Aorta (tissue), 5 donors: ENCODE results near the gene ANKRD33B. TPM values are rescaled to one million over a fixed set of nuclear protein-coding genes. Genes with fewer than 3 reads are reported as not detected.

Experiments
- ATAC-seq: fragments of 200-7000 bp; cut with Tn5 transposase; one replicate; pipeline ENCODE4 v1.9.1; 2022; ENCODE audit warnings: moderate library complexity; ENCODE audit not compliant: low FRiP score
- DNase-seq, 2 donors: peaks; one replicate each; pipeline ENCODE4 v3.0.0-alpha.2; 2020
- H3K27ac ChIP-seq, 2 donors: one replicate each; pipeline ENCODE4 v1.5.1; 2013; ENCODE audit warnings: low read length in 2 of 2, mild to moderate bottlenecking in 2 of 2, moderate library complexity in 2 of 2, control low read depth in 1 of 2, inconsistent platforms in 1 of 2, low read depth in 1 of 2
- H3K27me3 ChIP-seq, 2 donors: one replicate each; pipeline ENCODE4 v1.6.1; 2013; ENCODE audit warnings: control low read depth in 1 of 2, low read length in 1 of 2, mild to moderate bottlenecking in 1 of 2, moderate library complexity in 1 of 2; ENCODE audit not compliant: insufficient read depth in 2 of 2, control insufficient read depth in 1 of 2
- H3K36me3 ChIP-seq, 2 donors: one replicate each; pipeline ENCODE4 v1.6.1; 2013; ENCODE audit warnings: control low read depth in 1 of 2, low read length in 1 of 2, mild to moderate bottlenecking in 1 of 2; ENCODE audit not compliant: insufficient read depth in 2 of 2, control insufficient read depth in 1 of 2
- H3K4me1 ChIP-seq, 2 donors: one replicate each; pipeline ENCODE4 v1.6.1; 2013; ENCODE audit warnings: low read length in 2 of 2, control low read depth in 1 of 2, mild to moderate bottlenecking in 1 of 2, moderate library complexity in 1 of 2; ENCODE audit not compliant: insufficient read depth in 2 of 2, control insufficient read depth in 1 of 2
- H3K4me3 ChIP-seq, 2 donors: one replicate each; pipeline ENCODE4 v1.5.1; 2013; ENCODE audit warnings: low read length in 2 of 2, control low read depth in 1 of 2, mild to moderate bottlenecking in 1 of 2
- H3K9me3 ChIP-seq: one replicate; pipeline ENCODE4 v1.6.1; 2013; ENCODE audit warnings: mild to moderate bottlenecking, low read length; ENCODE audit not compliant: control insufficient read depth
- WGBS, 2 donors: extraction: QIAGEN DNeasy Blood & Tissue Kit; methylation state at CpG; one replicate each; pipeline ENCODE4 v1.1.7; 2013; 5-methylcytosine and 5-hydroxymethylcytosine counted together
- intact Hi-C, 2 donors: fragments of 100-400 bp; cut with DNase I; formaldehyde crosslinking; loops; one replicate each; pipeline versions ENCODE4 v1.14.2 to v1.15.0; 2022
- polyA plus RNA-seq, 2 donors: library from polyadenylated mRNA; stranded (reverse); fragments of 200-250 nt; gene quantifications; one replicate each; pipeline ENCODE4 v1.2.3, GENCODE V29; 2013
- total RNA-seq, 2 donors: library from RNA; stranded (reverse); fragmentation: NEBNext Ultra II Directional; extraction: Animal tissue kit (Norgen Biotek cat#: 25700); gene quantifications; one replicate each; pipeline ENCODE4 v1.2.1, GENCODE V29; 2021
- donor health status: healthy with polysubstance abuse.
- donor health status: Bipolar disorder and iron deficiency.
- donor health status: DM: no; HTN: no; CAD: no.
- donor health status: DM: no; HTN: no; CAD: no.
- donor health status: DM: yes; HTN: yes; CAD: no.

The ANKRD33B gene
- total and polyA plus RNA-seq, 4 donors, result 0.75 to 4.9 (median 3.3) TPM

DNA sequence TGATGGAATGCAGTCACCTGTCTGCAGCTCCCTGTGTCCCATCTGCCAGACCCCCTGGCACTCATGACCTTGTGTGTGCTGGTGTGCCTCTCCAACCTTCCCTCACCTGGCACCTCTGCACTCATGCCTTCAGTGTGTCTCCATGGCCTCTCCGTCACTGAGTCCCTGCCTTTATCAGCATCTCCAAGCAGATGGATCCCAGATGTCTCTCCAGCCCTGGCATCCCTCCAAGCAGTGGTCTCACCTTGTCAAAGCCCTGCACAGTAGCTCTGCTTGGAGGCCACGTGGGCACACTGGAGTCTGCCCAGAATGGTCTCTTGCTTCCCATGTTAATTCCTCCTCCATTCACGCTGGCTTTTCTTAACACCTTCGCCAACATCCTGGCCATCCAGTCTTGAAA is 112.4 kb downstream of the ANKRD33B start:
- no peak for ATAC-seq
- Histone ChIP-seq H3K9me3 (peaks cover 4% of the 10 kb centered on the region), H3K36me3 (peaks cover 5 to 17% of the 10 kb centered on the region in 2 donors), H3K27ac (no peak overlapping the region), H3K27me3 (no peaks in the 10 kb centered on the region), H3K4me1 (no peaks in the 10 kb centered on the region), H3K4me3 (no peak overlapping the region)
- DNase-seq, result no peak
- WGBS, 2 donors, result 69 to 77% methylated on average over 4 of the region's 4 CpGs
- intact Hi-C loops, result no loop called here

DNA sequence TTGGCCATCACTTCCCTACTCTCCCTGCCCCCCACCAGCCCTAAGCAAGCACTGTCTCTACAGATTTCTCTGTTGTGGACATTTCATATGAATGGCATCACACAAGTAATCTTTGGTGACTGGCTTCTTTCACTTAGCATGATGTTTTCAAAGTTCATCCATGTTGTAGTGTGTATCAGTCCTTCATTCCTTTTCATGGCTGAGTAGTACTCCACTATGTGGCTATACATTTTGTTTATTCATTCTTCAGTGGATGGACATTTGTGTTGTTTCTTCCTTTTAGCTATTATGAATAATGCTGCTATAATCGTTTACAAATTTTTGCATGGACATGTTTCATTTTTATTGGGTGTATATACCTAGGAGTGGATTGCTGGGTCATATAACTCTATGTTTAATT is 113.1 kb downstream of the ANKRD33B start:
- Histone ChIP-seq H3K9me3 (peaks cover 4% of the 10 kb centered on the region), H3K36me3 (peaks cover 5 to 20% of the 10 kb centered on the region in 2 donors), H3K27me3 (no peaks in the 10 kb centered on the region), H3K4me3 (no peak overlapping the region), H3K4me1 (no peaks in the 10 kb centered on the region), H3K27ac (no peak overlapping the region)
- intact Hi-C loops, result no loop called here
- DNase-seq (no peak), ATAC-seq (no peak)
- WGBS, 2 donors, result 95 to 100% methylated on average over 1 of the region's 1 CpG

DNA sequence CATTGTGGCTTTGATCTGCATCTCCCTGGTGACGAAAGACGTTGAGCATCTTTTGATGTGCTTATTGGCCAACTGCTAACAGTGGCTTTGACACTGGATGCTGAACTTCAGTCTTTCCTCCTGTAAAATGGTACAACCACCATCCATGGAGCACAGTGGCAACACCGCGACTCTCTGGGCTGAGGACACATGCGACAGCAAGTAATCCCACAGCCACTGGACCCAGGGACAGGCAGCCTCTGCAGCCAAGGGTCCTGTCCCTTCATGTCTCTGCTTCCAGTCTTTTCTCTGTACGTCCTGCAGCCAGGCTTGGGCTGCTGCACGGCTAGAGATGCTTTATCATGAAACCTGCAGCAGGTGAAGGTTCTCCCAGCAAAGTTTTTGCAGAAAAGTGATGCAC is 113.7 kb downstream of the ANKRD33B start:
- H3K36me3 ChIP-seq, result peaks cover 5 to 24% of the 10 kb centered on the region in 2 donors
- intact Hi-C loops, result no loop called here
- no peaks in the 10 kb centered on the region for H3K27me3 ChIP-seq
- DNase-seq (no peak), ATAC-seq (no peak)
- peaks cover 4% of the 10 kb centered on the region for H3K9me3 ChIP-seq
- no peaks in the 10 kb centered on the region for H3K4me1 ChIP-seq
- WGBS, 2 donors, result 94 to 95% methylated on average over 7 of the region's 7 CpGs
- H3K27ac ChIP-seq, result no peak overlapping the region
- H3K4me3 ChIP-seq, result no peak overlapping the region

DNA sequence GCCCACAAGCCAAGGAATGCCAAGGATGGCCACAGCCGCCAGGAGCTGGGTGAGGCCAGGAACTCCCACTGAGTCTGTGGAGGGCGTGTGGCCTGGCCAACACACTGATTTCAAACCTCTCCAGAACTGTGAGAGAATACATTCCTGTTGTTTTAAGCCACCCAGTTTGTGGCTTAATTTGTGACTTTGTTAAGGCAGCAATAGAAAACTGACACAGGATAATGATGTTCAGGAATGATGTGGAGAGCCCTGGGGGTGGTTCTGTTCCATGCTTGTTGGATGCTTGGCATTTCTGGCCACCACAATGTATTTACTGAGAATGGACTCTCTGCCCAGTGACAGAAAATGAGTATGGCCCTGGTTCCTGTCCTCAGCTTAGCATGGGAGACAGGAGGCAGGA is 114.4 kb downstream of the ANKRD33B start:
- H3K4me3 ChIP-seq, result no peak overlapping the region
- no peak overlapping the region for H3K27ac ChIP-seq
- 92 to 93% methylated on average over 2 of the region's 2 CpGs for WGBS, 2 donors
- intact Hi-C loops, result no loop called here
- H3K9me3 ChIP-seq, result peaks cover 4% of the 10 kb centered on the region
- H3K27me3 ChIP-seq, result no peaks in the 10 kb centered on the region
- no peaks in the 10 kb centered on the region for H3K4me1 ChIP-seq
- ATAC-seq, result no peak
- DNase-seq, result no peak
- H3K36me3 ChIP-seq, result peaks cover 5 to 27% of the 10 kb centered on the region in 2 donors

DNA sequence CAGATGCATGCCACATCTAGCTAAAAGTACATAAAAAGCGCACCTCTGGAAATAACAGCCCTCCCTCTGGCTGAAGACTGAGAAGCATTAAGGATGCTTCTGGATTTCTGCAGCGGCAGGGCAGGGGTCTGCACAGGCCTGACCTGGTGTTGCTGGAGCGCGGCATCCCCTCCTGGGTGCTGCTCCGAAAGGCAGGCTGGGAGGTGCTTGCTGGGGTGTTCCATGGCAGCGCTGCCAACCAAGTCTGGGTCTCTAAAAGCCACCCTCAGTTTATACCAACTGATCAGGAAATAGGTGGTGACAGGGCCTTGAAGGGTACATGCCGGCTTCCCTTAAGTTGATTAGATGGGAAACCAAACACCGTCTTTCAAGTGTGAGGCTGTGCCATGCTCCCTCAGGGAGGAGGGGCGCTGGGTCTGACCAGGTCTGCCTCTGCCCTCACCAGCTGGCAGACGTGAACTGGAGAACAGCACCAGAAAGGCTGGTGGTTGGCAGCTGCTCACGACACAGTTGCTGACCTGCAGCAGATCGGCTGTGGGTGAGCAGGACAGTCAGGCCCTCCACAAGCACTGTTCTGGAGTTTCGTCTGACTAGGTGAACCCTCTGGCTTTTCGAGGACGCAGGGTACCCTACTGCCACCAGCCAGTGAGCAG is 115.6 kb downstream of the ANKRD33B start:
- no peaks in the 10 kb centered on the region for H3K27me3 ChIP-seq
- H3K4me1 ChIP-seq, result no peaks in the 10 kb centered on the region
- no peak overlapping the region for H3K27ac ChIP-seq
- DNase-seq, result no peak
- peaks cover 4% of the 10 kb centered on the region for H3K9me3 ChIP-seq
- H3K36me3 ChIP-seq, result peaks cover 5 to 27% of the 10 kb centered on the region in 2 donors
- intact Hi-C loops, result no loop called here
- ATAC-seq, result peak; percentile 5
- no peak overlapping the region for H3K4me3 ChIP-seq
- WGBS, 2 donors, result 83 to 87% methylated on average over 15 of the region's 15 CpGs

DNA sequence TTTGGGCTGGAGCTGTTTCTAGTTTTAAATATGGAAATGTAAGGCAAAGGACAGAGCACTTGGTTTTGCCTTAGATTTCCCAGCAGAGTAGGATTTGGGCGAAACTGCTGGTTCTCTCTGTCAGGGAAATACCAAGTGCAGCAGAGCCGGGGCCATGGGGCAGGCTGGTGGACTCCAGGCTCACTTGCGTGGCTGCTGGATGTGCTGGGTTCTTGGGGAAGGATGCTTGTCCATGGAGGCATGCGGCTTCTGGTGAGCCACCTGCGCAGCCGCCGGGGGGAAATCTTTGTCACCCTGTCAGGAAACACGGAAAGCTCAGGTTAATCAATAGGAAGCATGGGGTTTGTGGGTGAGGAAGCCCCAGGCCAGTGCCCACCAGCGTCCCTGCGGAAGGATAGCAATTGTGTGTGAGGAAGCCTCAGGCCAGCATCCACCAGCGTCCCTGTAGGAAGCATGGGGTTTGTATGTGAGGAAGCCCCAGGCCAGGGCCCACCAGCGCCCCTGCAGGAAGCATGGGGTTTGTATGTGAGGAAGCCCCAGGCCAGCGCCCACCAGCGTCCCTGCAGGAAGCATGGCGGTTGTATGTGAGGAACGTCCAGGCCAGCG is 117.1 kb downstream of the ANKRD33B start:
- ATAC-seq (no peak), DNase-seq (no peak)
- no peaks in the 10 kb centered on the region for H3K4me1 ChIP-seq
- H3K27ac ChIP-seq, result no peak overlapping the region
- H3K27me3 ChIP-seq, result no peaks in the 10 kb centered on the region
- H3K4me3 ChIP-seq, result no peak overlapping the region
- H3K9me3 ChIP-seq, result peaks cover 4% of the 10 kb centered on the region
- WGBS, 2 donors, result 93 to 94% methylated on average over 17 of the region's 17 CpGs
- peaks cover 5 to 29% of the 10 kb centered on the region in 2 donors for H3K36me3 ChIP-seq
- intact Hi-C loops, result no loop called here

DNA sequence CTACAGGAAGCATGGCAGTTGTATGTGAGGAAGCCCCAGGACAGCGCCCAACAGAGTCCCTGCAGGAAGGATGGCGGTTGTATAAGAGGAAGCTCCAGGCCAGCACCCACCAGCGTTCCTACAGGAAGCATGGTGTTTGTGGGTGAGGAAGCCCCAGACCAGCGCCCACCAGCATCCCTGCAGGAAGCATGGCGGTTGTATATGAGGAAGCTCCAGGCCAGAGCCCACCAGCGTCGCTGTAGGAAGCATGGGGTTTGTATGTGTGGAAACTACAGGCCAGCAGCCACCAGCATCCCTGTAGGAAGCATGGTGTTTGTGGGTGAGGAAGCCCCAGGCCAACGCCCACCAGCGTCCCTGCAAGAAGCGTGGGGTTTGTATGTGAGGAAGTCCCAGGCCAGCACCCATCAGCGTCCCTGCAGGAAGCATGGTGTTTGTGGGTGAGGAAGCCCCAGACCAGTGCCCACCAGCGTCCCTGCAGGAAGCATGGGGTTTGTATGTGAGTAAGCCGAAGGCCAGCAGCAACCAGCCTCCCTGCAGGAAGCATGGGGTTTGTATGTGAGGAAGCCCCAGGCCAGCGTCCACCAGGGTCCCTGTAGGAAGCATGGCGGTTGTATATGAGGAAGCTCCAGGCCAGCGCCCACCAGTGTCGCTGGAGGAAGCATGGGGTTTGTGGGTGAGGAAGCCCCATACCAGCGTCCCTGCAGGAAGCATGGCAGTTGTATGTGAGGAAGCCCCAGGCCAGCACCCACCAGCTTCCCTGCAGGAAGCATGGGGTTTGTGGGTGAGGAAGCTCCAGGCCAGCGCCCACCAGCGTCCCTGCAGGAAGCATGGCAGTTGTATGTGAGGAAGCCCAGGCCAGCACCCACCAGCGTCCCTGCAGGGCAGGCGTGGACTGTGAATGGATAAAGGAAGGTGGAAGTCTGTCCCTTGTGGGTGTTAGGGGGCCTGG is 118.1 kb downstream of the ANKRD33B start:
- Histone ChIP-seq H3K4me3 (no peak overlapping the region), H3K4me1 (no peaks in the 10 kb centered on the region), H3K27me3 (no peaks in the 10 kb centered on the region), H3K27ac (no peak overlapping the region), H3K36me3 (peaks cover 5 to 29% of the 10 kb centered on the region in 2 donors), H3K9me3 (peaks cover 4% of the 10 kb centered on the region)
- 90 to 93% methylated on average over 22 of the region's 22 CpGs for WGBS, 2 donors
- ATAC-seq, result no peak
- DNase-seq, result no peak
- intact Hi-C loops, result no loop called here

DNA sequence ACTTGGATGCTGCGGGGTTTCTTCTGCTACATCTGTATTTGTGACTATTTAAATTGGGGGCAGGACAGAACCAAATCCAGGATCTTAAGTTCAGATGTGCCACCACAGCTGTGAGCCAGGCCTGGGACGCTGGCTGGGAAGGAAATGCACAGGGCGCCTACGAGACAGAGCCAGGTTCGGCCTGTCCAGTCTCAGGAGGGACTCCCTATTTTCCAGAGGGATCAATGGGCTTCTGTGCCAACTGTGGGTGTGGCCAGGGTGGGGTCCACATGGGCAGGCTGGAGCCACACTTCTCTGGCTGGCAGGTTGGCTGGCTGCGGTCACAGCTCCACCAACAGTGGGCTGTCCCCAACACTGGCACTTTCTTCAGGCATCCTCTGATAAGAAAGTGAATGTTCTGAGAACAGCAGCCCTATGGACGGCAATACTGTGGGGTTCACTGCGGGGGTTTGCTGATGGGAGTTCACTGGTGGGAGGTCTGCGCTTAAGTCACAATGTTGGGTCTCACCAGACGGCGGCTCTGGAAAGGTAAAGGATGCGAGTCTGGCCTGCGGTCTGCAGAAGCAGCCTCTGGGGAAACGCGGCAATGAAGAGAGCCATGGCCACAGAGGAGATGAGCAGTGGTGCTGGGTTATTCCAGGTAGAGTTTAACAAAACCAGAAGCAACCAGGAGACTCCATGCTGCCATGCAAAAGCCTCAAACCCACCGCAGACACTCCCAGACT is 119.1 kb downstream of the ANKRD33B start:
- H3K4me3 ChIP-seq, result no peak overlapping the region
- no peaks in the 10 kb centered on the region for H3K9me3 ChIP-seq
- H3K36me3 ChIP-seq, result peaks cover 5 to 26% of the 10 kb centered on the region in 2 donors
- intact Hi-C loops, result no loop called here
- H3K27ac ChIP-seq, result no peak overlapping the region
- no peak for ATAC-seq
- 92 to 93% methylated on average over 16 of the region's 16 CpGs for WGBS, 2 donors
- DNase-seq, result no peak
- no peaks in the 10 kb centered on the region for H3K4me1 ChIP-seq
- no peaks in the 10 kb centered on the region for H3K27me3 ChIP-seq
